SIG-M5 (cell line): ENCODE results near the gene GDF3.
"Not testable (repeated sequence)": the region's sequence is repeated elsewhere in the genome, so short reads cannot be mapped to it uniquely, and the experiment has no call there.

ENCODE experiments used
- DNase-seq: peaks from one replicate; lab custom pipeline; 2025; lab: John Stamatoyannopoulos, UW

GDF3 gene

GRCh38 chr12:7695566-7696197 is at the start of gene GDF3:
GDF3 (minus strand) TSS chr12:7695775; CDS start chr12:7695728, 47 bp downstream.
- DNase-seq: no peak

- DNase-seq: no peak
Measured at GRCh38 chr12:7732993-7733392, 37.4 kb upstream of the GDF3 start.

GRCh38 chr12:7731486-7731885 is 35.9 kb upstream of the GDF3 start:
- no peak for DNase-seq

GRCh38 chr12:7730984-7731383 is 35.4 kb upstream of the GDF3 start:
- not testable (repeated sequence) for DNase-seq

GRCh38 chr12:7729746-7730145 is 34.2 kb upstream of the GDF3 start:
- DNase-seq: no peak

- no peak for DNase-seq
Measured at GRCh38 chr12:7723926-7724325, 28.4 kb upstream of the GDF3 start.

GRCh38 chr12:7719946-7720730 is 24.6 kb upstream of the GDF3 start:
- no peak for DNase-seq

GRCh38 chr12:7716381-7716780 is 20.8 kb upstream of the GDF3 start:
- DNase-seq: no peak

GRCh38 chr12:7712841-7713442 is 17.4 kb upstream of the GDF3 start:
- no peak for DNase-seq

GRCh38 chr12:7711133-7711532 is 15.6 kb upstream of the GDF3 start, which contains the start of gene DPPA3:
DPPA3 (plus strand) TSS chr12:7711433; CDS start chr12:7711571, 138 bp downstream.
- no peak for DNase-seq

DNA sequence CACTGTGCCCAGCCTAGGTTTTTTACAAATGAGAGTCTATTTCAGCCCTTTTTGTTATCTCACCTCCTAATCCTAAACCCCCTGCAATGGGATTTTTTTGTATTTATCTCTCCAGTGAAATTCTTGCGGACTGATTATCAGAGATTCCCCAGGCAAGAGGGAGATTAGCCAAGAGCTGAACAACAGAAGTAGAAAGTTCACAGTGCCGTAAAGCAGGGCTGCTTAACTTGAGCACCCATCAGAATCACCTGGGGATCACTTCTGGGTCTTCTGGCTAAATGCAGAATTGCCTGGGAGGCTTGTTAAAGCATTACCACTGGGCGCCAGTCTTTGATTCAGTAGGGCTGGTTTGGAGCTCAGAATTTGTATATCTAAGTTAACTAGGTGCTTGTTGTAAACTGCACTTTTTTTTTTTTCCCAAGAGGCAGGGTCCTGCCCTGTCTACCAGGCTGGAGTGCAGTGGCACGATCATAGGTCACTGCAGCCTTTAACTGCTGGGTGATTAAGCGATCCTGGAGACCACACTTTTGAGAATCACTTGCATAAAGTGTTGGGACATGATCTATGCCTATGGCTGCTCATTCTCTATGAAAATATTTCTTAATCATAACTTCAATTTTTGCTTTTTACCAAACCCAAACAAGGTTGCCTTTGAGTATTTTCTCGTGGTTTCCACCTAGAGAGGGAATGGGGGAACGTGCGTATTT is 14.5 kb upstream of the GDF3 start:
- no peak for DNase-seq

DNA sequence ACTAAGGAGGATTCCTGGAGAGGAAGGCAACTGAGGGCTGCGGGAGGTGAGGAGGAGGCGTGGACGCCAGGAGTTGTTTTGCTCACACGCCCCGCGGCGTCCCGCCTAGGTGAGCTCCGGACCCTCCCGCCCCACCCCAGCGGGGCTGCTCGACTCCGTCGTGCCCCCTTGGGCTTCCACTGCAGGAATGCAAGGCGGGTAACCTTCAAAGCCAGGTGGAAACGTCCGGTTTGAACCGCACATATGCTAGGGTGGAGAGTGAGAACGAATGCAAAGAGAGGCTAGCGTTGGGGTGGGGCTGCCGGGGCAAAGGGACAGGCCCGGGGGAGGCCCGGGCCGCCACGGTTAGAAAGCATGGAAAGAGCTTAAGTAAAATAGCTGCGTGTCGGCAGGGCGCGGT is 10.3 kb upstream of the GDF3 start:
- no peak for DNase-seq

DNA sequence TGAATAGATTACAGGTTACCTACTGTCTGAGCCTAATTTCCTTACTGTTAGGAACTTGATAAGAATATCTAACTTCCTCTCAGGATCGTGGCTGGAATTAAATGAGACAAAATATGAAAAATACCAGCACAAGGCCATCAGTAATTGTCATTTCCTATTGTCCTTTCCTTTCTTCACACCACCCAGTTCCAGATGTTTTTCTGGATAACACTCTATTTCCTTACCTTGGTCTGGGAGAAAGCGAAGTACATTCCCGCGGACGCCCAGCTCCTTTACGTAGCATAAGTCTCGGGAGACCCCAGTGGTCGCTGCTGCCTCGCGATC is 376 bp downstream of the GDF3 start:
- no peak for DNase-seq

DNA sequence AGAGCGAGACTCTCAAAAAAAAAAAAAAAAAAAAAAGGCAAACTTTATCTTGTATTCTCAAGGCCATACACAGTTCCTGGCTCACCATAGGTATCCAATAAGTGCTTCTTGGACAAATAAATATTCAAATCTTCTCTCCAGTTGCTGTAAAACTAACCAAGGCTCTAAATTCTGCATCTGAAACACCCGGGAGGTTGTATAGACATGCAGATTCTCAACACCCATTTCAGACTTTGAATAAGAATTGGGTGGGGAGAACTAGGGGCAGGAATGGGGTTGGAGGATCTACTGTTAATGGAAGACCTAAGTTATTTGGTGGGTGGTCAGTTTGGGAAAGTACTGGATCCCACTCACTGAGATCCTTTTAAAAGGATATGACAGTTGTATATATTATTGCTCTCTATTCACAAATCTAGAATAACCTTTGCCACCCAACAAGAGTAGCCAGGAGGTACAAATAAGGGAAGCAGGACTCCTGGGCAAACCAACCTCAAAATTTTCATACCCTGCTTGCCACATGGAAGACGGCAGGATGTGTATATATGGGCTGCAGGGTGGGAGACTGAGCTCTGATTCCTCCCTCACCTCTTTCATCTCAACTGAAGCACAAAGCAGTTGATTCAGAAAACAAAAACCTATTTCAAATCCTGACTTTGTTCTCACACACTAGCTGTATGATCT is 879 bp downstream of the GDF3 start:
- DNase-seq: no peak

DNA sequence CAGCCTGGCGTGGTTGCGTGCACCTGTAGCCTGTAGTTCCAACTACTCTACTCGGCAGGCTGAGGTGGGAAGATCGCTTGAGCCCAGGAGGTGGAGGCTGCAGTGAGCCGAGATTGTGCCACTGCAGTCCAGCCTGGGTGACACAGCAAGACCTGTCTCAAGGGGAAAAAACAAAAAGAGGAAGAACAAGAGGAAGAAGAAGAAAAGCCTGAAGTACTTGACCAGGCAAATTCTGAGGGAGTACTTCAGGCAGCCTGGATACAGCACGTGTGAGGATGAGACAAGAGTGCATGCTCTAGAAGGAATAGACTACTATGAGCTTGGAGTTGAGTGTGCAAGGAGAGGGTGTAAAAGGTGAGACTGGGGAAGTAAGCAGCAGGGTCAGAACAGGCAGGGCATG is 1.8 kb downstream of the GDF3 start:
- no peak for DNase-seq

DNA sequence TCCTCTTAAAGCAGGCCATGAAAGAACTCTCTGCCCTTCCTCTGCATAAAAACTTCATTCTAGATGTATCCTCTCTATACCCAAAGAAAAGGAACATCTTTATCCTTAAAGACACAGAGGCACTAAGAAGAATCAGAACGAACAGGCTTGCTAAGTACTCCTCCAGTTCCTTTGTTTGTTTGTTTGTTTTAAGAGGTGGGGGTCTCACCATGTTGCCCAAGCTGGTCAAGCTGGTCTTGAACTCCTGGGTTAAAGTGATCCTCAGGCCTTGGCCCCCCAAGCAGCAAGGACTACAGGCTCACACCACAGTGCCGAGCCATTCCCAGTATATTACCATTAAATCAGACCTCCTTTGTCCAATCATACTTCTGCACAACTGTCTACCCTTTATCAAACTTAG is 14.0 kb downstream of the GDF3 start:
- no peak for DNase-seq

GRCh38 chr12:7679251-7680045 is 16.1 kb downstream of the GDF3 start:
- DNase-seq: no peak

DNA sequence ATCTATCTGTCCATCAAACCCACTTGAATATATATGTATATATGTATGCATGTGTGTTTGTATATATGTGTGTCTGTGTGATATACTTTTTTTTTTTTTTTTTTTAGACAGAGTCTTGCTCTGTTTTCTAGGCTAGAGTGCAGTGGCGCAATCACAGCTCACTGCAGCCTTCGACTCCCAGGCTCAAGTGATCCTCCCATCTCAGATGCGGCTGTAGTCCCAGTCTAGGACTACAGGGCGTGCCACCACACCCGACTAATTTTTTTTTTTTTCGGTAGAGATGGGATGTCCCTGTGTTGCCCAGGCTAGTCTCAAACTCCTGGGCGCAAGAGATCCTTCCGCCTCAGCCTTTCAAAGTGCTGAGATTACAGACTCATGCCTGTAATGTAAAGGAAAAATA is 16.8 kb downstream of the GDF3 start:
- no peak for DNase-seq

DNA sequence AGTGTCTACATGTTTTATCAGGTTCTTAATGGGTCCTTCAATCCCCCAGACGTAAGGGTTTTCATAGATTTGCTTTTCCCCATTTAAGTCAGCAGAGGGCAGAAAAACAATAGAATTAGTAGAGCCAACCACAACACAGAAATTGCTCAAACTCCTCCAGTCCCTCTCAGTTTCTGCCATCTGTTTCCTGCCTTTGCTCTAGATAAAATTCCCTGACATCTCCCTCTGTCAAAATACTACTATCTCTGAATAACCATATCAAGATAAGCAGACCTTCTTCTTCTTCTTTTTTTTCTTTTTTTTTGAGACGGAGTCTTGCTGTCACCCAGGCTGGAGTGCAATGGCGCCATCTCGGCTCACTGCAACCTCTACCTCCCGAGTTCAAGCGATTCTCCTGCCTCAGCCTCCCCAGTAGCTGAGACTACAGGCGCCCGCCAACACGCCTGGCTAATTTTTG is 18.1 kb downstream of the GDF3 start:
- peak; percentile 42 for DNase-seq

GRCh38 chr12:7675455-7675854 is 20.1 kb downstream of the GDF3 start:
- DNase-seq: peak; percentile 31

DNA sequence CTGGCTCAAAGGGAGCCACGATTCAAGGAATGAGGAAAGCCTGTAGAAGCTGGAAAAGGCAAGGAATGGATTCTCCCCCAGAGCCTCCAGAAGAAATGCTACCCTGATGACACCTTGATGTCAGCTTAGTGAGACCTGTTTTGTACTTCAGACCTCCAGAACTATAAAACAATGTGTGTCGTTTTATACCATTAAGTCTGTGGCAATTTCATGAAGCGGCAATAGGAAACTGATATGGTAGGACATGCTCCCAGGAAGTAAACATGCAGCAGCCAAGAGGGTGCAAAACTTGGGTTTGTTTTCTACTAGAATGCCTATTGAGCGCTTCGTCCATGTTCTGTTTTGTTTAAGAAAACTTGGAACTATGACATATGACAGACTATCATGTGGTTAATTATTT is 27.4 kb downstream of the GDF3 start:
- no peak for DNase-seq
